GM12891 (cell line): ENCODE measurements around the gene ATXN1.

Experiments used
- PAX5 ChIP-seq: IDR thresholded peaks from 2 replicates; pipeline ENCODE4 v1.6.1; 2011; ENCODE audit warnings: low read length, moderate library complexity, mild to moderate bottlenecking; ENCODE audit not compliant: insufficient read depth, severe bottlenecking
- POLR2A ChIP-seq: IDR thresholded peaks from 2 replicates; pipeline ENCODE4 v1.6.1; 2011; ENCODE audit warnings: low read depth, low read length, control low read depth
- POLR2AphosphoS5 ChIP-seq: IDR thresholded peaks from 2 replicates; pipeline ENCODE4 v1.6.1; 2011; ENCODE audit warnings: low read depth, low read length, control low read depth
- POU2F2 ChIP-seq: IDR thresholded peaks from 2 replicates; pipeline ENCODE4 v1.6.1; 2011; ENCODE audit warnings: low read depth, mild to moderate bottlenecking, control low read depth, low read length, moderate library complexity
- SPI1 ChIP-seq: IDR thresholded peaks from 2 replicates; pipeline ENCODE4 v1.6.1; 2011; ENCODE audit warnings: low read depth, low read length, control low read depth
- TAF1 ChIP-seq: IDR thresholded peaks from 2 replicates; pipeline ENCODE4 v1.6.1; 2011; ENCODE audit warnings: low read depth, low read length, control low read depth

DNA sequence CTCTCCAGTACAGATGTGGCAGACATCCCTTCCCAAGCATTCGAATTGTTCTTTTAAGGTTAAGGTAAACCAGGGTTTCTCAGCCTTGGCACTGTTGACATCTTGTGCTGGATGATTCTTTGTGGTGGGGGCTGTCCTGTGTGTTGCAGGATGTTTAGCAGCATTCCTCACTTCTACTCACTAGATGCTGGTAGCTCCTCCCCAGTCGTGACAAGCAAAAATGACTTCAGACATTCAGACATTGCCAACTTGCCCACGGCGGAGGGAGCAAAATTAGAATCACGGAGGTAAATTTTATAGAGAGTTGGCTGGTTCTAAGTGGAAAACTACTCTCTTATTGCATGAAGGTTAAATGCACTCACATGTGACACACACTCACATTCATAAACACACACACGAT is 334.1 kb downstream of the ATXN1 start:
- TF ChIP-seq POLR2A: no peak
- TF ChIP-seq SPI1: no peak
- TF ChIP-seq TAF1: no peak
- TF ChIP-seq POLR2AphosphoS5: no peak
- no peak for TF ChIP-seq POU2F2
- TF ChIP-seq PAX5: no peak
